Liver (tissue), 9 donors: ENCODE results near the gene DUSP23. TPM values are rescaled to one million over a fixed set of nuclear protein-coding genes. Genes with fewer than 3 reads are reported as not detected.

ENCODE experiments used
- DNase-seq: peaks from one replicate; pipeline ENCODE4 v3.0.0-alpha.2; 2017; ENCODE audit warnings: low spot score
- H3K27ac ChIP-seq, 2 donors: one replicate each; pipeline ENCODE4 v1.7.0; 2013; ENCODE audit warnings: inconsistent platforms in 2 of 2, low read length in 2 of 2, control low read depth in 1 of 2, low read depth in 1 of 2, mild to moderate bottlenecking in 1 of 2
- H3K27me3 ChIP-seq, 4 donors: one replicate each; pipeline versions ENCODE4 v1.6.1 to v1.7.0; 2013; ENCODE audit warnings: low read length in 3 of 4, inconsistent platforms in 1 of 4, mild to moderate bottlenecking in 1 of 4, moderate library complexity in 1 of 4; ENCODE audit not compliant: control insufficient read depth in 4 of 4, insufficient read depth in 4 of 4
- H3K36me3 ChIP-seq, 4 donors: one replicate each; pipeline versions ENCODE4 v1.6.1 to v1.7.0; 2013; ENCODE audit warnings: low read length in 3 of 4, mild to moderate bottlenecking in 3 of 4, low read depth in 1 of 4, moderate library complexity in 1 of 4; ENCODE audit not compliant: control insufficient read depth in 4 of 4, insufficient read depth in 3 of 4
- H3K4me1 ChIP-seq, 4 donors: one replicate each; pipeline versions ENCODE4 v1.6.1 to v1.7.0; 2013; ENCODE audit warnings: low read length in 3 of 4, mild to moderate bottlenecking in 3 of 4, moderate library complexity in 1 of 4; ENCODE audit not compliant: control insufficient read depth in 4 of 4, insufficient read depth in 4 of 4
- H3K4me3 ChIP-seq, 3 donors: one replicate each; pipeline versions ENCODE4 v1.6.1 to v1.7.0; 2013; ENCODE audit warnings: low read length in 3 of 3, control low read depth in 1 of 3, low read depth in 1 of 3, mild to moderate bottlenecking in 1 of 3
- H3K9ac ChIP-seq, 2 donors: one replicate each; pipeline ENCODE4 v1.7.0; 2013; ENCODE audit warnings: low read length in 2 of 2, mild to moderate bottlenecking in 2 of 2, moderate library complexity in 2 of 2, control low read depth in 1 of 2, low read depth in 1 of 2
- H3K9me3 ChIP-seq, 4 donors: one replicate each; pipeline versions ENCODE4 v1.6.1 to v1.7.0; 2013; ENCODE audit warnings: low read length in 3 of 4; ENCODE audit not compliant: control insufficient read depth in 4 of 4
- EGR1 ChIP-seq, 2 donors: IDR thresholded peaks; 2 replicates each; pipeline ENCODE4 v1.6.1; 2016 to 2018; ENCODE audit warnings: antibody characterized with exemption in 2 of 2, low read depth in 2 of 2
- FOXA1 ChIP-seq: IDR thresholded peaks from 2 replicates; pipeline ENCODE4 v1.6.1; 2016; ENCODE audit warnings: antibody characterized with exemption
- FOXA2 ChIP-seq: IDR thresholded peaks from 2 replicates; pipeline ENCODE4 v1.6.1; 2016; ENCODE audit warnings: antibody characterized with exemption
- GABPA ChIP-seq, 2 donors: IDR thresholded peaks in 1 of 2; conservative IDR thresholded peaks in 1 of 2; 2 replicates each; pipeline ENCODE4 v1.6.1; 2016; ENCODE audit warnings: antibody characterized with exemption in 2 of 2, mild to moderate bottlenecking in 1 of 2, moderate library complexity in 1 of 2
- HNF4A ChIP-seq, 2 donors: conservative IDR thresholded peaks; 2 replicates each; pipeline ENCODE4 v1.6.1; 2016; ENCODE audit warnings: antibody characterized with exemption in 2 of 2, mild to moderate bottlenecking in 2 of 2
- HNF4G ChIP-seq: IDR thresholded peaks from 2 replicates; pipeline ENCODE4 v1.6.1; 2016; ENCODE audit warnings: antibody characterized with exemption
- JUND ChIP-seq, 2 donors: IDR thresholded peaks; 2 replicates each; pipeline ENCODE4 v1.6.1; 2016; ENCODE audit warnings: antibody characterized with exemption in 2 of 2
- NR2F2 ChIP-seq: IDR thresholded peaks from 2 replicates; pipeline ENCODE4 v1.6.1; 2016; ENCODE audit warnings: antibody characterized with exemption
- RAD21 ChIP-seq, 2 donors: IDR thresholded peaks; 2 replicates each; pipeline ENCODE4 v1.6.1; 2016; ENCODE audit warnings: antibody characterized with exemption in 2 of 2, mild to moderate bottlenecking in 2 of 2
- RXRA ChIP-seq, 2 donors: IDR thresholded peaks; 2 replicates each; pipeline ENCODE4 v1.6.1; 2017 to 2018; ENCODE audit warnings: antibody characterized with exemption in 2 of 2, mild to moderate bottlenecking in 1 of 2
- SP1 ChIP-seq: IDR thresholded peaks from 2 replicates; pipeline ENCODE4 v1.6.1; 2018; ENCODE audit warnings: antibody characterized with exemption, mild to moderate bottlenecking
- TAF1 ChIP-seq: conservative IDR thresholded peaks from 2 replicates; pipeline ENCODE4 v1.6.1; 2016; ENCODE audit warnings: antibody characterized with exemption, mild to moderate bottlenecking
- YY1 ChIP-seq: IDR thresholded peaks from 2 replicates; pipeline ENCODE4 v1.6.1; 2016; ENCODE audit warnings: antibody characterized with exemption, mild to moderate bottlenecking
- WGBS: extraction: QIAGEN DNeasy Blood & Tissue Kit; methylation state at CpG from one replicate; pipeline ENCODE4 v1.1.7; 2013; 5-methylcytosine and 5-hydroxymethylcytosine counted together
- polyA plus RNA-seq, 2 donors: library from polyadenylated mRNA; stranded (reverse) in 1 of 2; unstranded in 1 of 2; fragments of 200-250 nt in 1 of 2; fragments of >200 nt in 1 of 2; fragmentation: Nextera tagmentation in 1 of 2; extraction: Ambion mirVana in 1 of 2; gene quantifications; one replicate each; pipeline versions ENCODE4 v1.2.1 to v1.2.3, GENCODE V29; 2013 to 2015
- total RNA-seq, 2 donors: library from RNA; depleted of rRNA; stranded (reverse); fragments of >200 nt; gene quantifications; one replicate each; pipeline ENCODE4 v1.2.3, GENCODE V29; 2014
- TF ChIP-seq, protein P1 (sequence below): fragments of 150-350 bp; IDR thresholded peaks from 2 replicates; pipeline ENCODE4 v1.5.1; 2017; ENCODE audit warnings: improper control_type of control experiment, low read depth, low read length; ENCODE audit not compliant: missing input control
- TF ChIP-seq, protein P2 (sequence below): IDR thresholded peaks from 2 replicates; pipeline ENCODE4 v1.6.1; 2016; ENCODE audit warnings: antibody characterized with exemption
- TF ChIP-seq, protein P3 (sequence below): IDR thresholded peaks from 2 replicates; pipeline ENCODE4 v1.6.1; 2016; ENCODE audit warnings: antibody characterized with exemption, mild to moderate bottlenecking
- TF ChIP-seq, protein P4 (sequence below): IDR thresholded peaks from 2 replicates; pipeline ENCODE4 v1.6.1; 2016; ENCODE audit warnings: antibody characterized with exemption
- TF ChIP-seq, protein P5 (sequence below): IDR thresholded peaks from 2 replicates; pipeline ENCODE4 v1.6.1; 2016; ENCODE audit warnings: antibody characterized with exemption
- donor health status: healthy.
- donor health status: healthy.
- donor health status: healthy.
- donor health status: healthy.
- donor health status: healthy.

DUSP23 gene
- total and polyA plus RNA-seq, 4 donors, result 26.6 to 192 (median 113) TPM

DNA sequence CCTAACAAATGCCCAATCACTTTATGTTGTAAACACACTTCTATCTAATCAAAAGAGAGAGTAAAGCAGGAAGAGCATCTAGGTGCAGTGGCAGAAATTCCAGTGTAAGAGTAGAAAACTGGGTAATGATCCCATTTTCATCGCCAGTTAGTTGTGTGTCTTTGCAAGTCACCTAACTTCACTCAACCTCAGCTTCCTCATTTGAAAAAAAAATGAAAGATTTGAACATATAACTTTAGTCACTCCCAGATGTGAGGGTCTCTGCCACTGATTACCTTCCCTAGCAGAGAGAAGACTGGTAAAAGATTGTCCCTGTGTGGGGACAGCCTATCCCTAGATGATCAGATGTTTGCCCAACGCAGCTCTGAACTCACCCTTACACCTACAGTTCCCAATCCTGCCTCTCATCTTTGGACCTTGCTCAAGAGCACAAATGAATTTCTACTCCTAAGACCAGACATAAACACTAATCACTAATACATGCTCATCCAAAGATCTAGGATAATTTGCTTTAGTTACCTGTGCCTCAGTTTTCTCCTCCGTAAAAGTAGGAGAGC, 25.2 kb upstream of the DUSP23 start:
- no peak for DNase-seq
- no peaks in the 10 kb centered on the region for H3K27me3 ChIP-seq
- peak overlapping the region; percentile 85 to 94 for H3K27ac ChIP-seq
- no peaks in the 10 kb centered on the region for H3K36me3 ChIP-seq
- peak overlapping the region in 2 of 3 donors; percentile 3 to 42 for H3K4me3 ChIP-seq
- H3K9me3 ChIP-seq, result no peaks in the 10 kb centered on the region
- no peak overlapping the region for H3K9ac ChIP-seq
- peaks cover 5 to 60% (median 48%) of the 10 kb centered on the region in 4 donors for H3K4me1 ChIP-seq
- TF ChIP-seq HNF4A (conservative IDR thresholded peaks at IDR 0.05) (peak; percentile 81 to 89), HNF4G (peak; percentile 54), NR2F2 (no peak), GABPA (IDR thresholded peaks at IDR 0.05 in 1 of 2, conservative IDR thresholded peaks at IDR 0.05 in 1 of 2) (no peak), SP1 (peak; percentile 54), FOXA1 (no peak), EGR1 (IDR thresholded peaks at IDR 0.05; ENCODE audit: low read depth in 2 of 2) (no peak), RAD21 (IDR thresholded peaks at IDR 0.05) (no peak), TAF1 (peak; percentile 56), RXRA (IDR thresholded peaks at IDR 0.05) (peak; percentile 34 to 63), JUND (IDR thresholded peaks at IDR 0.05) (no peak), FOXA2 (no peak), YY1 (no peak)
- TF ChIP-seq, protein P1, sequence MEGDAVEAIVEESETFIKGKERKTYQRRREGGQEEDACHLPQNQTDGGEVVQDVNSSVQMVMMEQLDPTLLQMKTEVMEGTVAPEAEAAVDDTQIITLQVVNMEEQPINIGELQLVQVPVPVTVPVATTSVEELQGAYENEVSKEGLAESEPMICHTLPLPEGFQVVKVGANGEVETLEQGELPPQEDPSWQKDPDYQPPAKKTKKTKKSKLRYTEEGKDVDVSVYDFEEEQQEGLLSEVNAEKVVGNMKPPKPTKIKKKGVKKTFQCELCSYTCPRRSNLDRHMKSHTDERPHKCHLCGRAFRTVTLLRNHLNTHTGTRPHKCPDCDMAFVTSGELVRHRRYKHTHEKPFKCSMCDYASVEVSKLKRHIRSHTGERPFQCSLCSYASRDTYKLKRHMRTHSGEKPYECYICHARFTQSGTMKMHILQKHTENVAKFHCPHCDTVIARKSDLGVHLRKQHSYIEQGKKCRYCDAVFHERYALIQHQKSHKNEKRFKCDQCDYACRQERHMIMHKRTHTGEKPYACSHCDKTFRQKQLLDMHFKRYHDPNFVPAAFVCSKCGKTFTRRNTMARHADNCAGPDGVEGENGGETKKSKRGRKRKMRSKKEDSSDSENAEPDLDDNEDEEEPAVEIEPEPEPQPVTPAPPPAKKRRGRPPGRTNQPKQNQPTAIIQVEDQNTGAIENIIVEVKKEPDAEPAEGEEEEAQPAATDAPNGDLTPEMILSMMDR, result peak; percentile 1
- TF ChIP-seq, protein P2, sequence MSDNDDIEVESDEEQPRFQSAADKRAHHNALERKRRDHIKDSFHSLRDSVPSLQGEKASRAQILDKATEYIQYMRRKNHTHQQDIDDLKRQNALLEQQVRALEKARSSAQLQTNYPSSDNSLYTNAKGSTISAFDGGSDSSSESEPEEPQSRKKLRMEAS, result peak; percentile 29
- TF ChIP-seq, protein P3, sequence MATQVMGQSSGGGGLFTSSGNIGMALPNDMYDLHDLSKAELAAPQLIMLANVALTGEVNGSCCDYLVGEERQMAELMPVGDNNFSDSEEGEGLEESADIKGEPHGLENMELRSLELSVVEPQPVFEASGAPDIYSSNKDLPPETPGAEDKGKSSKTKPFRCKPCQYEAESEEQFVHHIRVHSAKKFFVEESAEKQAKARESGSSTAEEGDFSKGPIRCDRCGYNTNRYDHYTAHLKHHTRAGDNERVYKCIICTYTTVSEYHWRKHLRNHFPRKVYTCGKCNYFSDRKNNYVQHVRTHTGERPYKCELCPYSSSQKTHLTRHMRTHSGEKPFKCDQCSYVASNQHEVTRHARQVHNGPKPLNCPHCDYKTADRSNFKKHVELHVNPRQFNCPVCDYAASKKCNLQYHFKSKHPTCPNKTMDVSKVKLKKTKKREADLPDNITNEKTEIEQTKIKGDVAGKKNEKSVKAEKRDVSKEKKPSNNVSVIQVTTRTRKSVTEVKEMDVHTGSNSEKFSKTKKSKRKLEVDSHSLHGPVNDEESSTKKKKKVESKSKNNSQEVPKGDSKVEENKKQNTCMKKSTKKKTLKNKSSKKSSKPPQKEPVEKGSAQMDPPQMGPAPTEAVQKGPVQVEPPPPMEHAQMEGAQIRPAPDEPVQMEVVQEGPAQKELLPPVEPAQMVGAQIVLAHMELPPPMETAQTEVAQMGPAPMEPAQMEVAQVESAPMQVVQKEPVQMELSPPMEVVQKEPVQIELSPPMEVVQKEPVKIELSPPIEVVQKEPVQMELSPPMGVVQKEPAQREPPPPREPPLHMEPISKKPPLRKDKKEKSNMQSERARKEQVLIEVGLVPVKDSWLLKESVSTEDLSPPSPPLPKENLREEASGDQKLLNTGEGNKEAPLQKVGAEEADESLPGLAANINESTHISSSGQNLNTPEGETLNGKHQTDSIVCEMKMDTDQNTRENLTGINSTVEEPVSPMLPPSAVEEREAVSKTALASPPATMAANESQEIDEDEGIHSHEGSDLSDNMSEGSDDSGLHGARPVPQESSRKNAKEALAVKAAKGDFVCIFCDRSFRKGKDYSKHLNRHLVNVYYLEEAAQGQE, result no peak
- TF ChIP-seq, protein P4, sequence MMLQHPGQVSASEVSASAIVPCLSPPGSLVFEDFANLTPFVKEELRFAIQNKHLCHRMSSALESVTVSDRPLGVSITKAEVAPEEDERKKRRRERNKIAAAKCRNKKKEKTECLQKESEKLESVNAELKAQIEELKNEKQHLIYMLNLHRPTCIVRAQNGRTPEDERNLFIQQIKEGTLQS, result no peak
- TF ChIP-seq, protein P5, sequence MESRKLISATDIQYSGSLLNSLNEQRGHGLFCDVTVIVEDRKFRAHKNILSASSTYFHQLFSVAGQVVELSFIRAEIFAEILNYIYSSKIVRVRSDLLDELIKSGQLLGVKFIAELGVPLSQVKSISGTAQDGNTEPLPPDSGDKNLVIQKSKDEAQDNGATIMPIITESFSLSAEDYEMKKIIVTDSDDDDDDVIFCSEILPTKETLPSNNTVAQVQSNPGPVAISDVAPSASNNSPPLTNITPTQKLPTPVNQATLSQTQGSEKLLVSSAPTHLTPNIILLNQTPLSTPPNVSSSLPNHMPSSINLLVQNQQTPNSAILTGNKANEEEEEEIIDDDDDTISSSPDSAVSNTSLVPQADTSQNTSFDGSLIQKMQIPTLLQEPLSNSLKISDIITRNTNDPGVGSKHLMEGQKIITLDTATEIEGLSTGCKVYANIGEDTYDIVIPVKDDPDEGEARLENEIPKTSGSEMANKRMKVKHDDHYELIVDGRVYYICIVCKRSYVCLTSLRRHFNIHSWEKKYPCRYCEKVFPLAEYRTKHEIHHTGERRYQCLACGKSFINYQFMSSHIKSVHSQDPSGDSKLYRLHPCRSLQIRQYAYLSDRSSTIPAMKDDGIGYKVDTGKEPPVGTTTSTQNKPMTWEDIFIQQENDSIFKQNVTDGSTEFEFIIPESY, result no peak
- 53% methylated on average over 3 of the region's 3 CpGs for WGBS
